T follicular helper cell (primary cell): ENCODE measurements around the gene TBC1D14.

ENCODE experiments used
- DNase-seq: peaks from one replicate; pipeline ENCODE4 v3.0.0-alpha.2; 2020; ENCODE audit warnings: low read depth
- total RNA-seq, 2 experiments: gene quantifications; one replicate each; lab custom pipeline; 2026; lab: John Stamatoyannopoulos, UW

TBC1D14 gene
- total RNA-seq = 135 to 233 reads per million in 2 experiments

DNA sequence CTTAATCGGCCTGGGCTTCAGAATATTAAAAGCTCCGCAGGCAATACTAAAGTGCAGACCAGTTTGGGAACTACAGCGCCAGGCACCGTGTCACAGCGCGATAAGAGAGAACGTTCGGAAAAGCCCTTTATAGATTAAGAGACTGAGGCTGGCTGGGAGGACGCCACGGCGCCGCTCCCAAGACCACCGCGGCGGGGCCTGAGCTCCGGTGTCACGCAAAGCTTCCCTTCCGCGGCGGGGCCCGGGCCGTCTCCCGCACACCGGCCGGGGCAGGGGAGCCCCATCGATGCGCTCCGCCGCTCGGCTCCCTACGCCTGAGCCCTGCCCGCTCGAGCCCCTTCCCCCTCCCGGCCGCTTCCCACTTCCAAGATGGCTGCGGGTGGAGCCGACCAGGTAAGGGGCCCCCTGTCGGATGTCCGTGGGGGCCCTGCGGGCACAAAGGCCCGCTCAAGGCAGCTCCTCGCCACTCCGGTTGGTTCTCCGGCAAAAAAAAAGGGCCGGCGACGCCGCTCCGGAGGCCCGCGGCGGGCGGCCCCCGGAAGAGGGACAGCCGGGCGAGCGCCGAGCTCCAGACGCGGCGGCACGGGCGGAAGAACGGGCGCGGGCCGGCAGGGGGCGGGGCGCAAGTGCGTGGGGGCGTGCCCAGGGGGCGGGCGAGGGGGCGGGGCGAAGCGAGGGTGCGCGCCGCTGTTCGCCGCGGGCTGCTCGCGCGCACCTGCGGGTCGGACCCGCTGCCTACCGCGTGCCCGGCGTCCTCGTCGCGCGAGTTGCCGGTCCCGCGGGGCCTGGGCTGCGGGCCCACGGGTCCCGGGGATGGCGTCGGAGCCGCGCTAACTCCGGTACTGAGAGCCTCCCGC lies at the start of gene TBC1D14:
Gene TBC1D14 (plus strand): TSS at position 714 of the 857 bp plus-strand sequence. CDS start 13,564 bp downstream, outside the sequence.
- peak; percentile 81 for DNase-seq

- DNase-seq = no peak
Measured at GRCh38 chr4:6868386-6868785, 41.2 kb upstream of the TBC1D14 start.

DNA sequence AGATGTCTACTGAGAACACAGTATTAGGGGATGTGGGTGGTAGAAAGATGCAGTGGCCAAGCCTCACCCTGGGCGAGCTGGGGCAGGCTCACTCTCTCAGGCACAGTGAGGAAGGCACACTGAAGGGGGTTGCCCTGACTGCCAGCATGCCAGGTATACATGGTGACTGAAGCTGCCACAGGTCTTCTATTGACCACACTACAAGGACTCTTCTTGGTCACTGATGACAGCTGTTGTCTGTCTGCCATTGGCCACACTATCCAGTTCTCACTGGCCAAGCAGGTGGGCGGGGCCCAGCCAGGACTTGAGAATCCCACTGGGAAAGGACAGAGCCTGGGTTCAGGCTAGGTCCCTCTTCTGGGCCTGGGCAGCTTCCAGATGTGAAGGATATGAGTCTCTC lies 39.7 kb upstream of the TBC1D14 start:
- no peak for DNase-seq

- DNase-seq = no peak
Measured at GRCh38 chr4:6873291-6873690, 36.3 kb upstream of the TBC1D14 start.

DNA sequence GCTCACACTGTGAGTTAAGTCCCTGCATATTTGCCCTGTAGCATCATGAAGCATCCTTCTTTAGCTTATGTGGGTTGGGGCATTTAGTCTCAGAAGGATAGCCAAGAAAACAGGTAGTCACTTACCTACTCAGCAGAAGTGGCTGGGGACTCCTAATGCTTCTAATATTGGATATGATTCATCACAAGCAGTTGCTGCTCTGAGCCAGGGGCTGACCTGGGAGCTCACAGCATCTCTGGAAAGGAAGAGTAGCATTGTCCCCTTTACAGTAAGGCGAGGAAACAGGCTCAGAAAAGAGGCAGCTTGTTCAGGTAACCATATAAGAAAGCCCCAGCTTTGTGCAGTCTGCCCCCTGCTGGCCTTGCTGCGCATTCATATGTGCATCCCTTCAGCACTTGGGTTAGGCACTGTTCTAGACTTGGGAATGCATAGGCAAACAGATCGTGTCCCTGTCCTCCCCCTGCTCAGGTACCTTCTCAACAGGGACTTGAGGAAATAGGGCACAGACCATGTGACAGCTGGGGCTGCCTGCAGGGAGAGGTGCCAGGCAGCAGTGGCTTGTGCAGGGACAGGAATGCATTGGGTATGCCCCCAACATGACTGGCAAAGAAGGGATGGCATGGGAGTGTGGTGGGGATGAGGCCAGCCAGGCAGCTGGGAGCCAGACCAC lies 35.7 kb upstream of the TBC1D14 start:
- DNase-seq = peak; percentile 69

DNA sequence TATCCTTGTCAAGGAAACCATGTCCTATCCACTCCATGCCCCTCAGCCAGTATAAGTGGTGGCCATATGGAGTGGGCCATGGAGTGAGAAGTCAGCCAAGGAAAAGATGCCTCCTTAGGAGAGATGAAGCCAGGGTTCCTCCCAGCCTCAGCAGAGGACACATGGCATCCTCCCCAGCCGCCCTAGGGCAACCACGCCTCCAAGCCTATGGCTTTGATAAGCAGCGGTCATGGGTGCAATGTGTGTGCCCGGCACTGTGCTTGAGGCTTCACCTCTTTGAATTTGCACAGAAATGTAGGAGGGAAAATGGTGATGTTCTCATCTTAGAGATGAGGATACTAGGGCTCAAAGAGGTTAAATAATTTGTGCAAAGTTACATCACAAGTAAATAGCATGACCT lies 34.6 kb upstream of the TBC1D14 start:
- no peak for DNase-seq

DNA sequence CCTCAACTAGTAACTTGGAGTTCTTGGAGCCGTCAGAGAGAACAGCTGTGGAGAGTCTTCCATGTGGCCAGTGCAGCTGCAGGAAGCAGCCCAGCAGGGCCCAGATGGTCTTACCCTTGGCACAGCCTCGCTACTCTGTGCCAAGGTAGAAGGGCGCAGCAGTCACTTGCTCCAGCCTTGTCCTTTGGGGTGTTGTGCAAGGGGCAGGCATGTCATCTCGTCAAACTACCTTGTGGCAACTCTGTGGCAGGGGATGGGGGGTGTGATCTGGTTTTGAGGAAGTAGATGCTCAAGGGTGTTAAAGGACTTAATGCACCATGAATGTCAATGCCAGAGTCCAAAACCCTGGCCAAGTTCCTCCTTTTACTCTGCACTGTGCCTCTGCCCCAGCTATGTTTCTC lies 34.2 kb upstream of the TBC1D14 start:
- DNase-seq = no peak

GRCh38 chr4:6876440-6876839 lies 33.2 kb upstream of the TBC1D14 start:
- DNase-seq = no peak

GRCh38 chr4:6877067-6877466 lies 32.6 kb upstream of the TBC1D14 start:
- no peak for DNase-seq

DNA sequence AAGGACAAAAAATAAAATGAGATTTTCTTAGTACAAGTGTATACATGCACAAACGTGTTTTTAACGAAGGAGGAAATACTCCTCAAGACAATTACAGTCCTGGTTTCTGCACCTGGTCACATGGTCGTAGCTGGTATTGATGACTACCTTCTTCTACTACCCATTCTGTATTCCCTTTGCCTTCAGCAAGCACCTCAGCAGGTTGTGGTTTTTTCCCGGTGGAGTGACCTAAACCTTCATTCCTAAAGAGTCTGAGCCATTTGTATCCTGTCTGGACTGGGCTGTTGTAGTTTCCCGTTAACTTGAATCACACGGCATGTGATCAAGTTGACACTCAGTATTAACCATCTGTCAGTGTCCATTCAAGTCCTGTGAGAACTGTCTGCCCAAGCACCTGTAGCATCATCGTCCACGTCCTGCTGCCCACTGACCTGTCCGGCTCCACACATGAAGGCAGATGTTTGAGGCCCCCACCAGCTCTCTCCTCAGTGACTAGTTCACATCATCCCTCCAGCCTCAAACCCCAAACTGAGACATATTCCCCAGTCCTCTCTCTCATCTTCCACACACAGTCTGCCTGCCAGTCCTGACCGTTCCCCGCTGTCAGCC lies 31.1 kb upstream of the TBC1D14 start:
- no peak for DNase-seq

DNA sequence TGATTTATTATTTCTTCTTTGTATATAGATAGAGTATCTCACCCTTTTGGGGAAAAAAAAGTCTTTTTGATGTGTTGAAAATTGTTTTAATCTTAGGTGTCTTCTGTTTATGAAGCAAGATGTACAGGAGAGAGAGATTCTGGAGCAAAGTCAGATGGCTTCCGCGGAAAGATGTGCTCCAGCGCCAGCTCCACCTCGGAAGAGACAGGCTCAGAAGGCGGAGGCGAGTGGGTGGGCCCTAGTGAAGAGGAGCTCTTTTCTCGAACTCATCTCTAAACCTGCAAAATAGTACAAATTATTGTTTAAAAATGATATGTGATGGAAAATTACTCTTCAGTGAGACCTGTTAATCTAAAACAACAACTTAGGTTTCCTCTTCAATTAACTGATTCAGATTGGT lies 28.9 kb upstream of the TBC1D14 start:
- no peak for DNase-seq

GRCh38 chr4:6881908-6882307 lies 27.7 kb upstream of the TBC1D14 start:
- no peak for DNase-seq

GRCh38 chr4:6884341-6884870 lies 25.2 kb upstream of the TBC1D14 start:
- DNase-seq = no peak

DNA sequence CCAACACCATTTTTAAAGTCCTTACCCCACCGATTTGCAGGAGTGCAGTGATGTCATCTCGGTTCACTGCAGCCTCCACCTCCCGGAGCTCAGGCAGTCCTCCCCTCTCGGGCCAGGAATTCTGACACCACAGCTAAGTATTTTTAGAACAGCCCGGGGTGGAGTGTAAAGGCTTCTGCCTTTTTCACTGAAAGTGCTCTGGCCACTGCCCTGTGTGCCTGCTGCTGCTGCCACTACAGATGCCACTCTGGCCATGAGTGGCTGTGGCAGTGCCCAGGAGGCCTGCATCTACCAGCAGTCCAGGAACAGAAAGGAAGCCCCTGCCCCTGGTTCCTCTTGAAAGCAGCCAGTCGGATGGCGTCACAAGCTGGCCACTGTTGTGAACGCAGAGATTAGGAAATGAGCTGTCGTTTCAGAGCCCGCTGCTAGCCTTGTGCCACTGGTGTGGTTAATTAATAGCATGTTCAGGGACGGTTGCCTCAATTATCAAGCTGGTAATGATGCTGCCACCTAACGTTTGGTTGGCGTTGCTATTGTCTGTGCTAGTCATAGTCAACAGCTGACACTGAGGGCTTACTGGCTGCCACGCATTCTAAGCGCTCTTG lies 23.6 kb upstream of the TBC1D14 start:
- no peak for DNase-seq

DNA sequence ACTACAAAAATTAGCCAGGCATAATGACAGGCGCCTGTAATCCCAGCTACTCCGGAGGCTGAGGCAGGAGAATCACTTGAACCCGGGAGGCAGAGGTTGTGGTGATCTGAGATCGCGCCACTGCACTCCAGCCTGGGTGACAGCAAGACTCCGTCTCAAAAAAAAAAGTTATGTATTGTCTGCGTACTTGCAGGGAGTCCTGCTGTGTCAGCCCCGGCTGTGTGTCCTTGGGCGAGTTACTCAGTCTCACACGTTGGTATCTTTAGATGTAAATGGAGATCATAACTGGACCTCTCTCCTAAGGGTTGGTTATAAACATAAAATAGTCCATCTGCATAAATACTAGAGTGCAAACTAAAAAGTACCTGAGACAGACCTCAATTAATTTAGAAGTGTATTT lies 22.7 kb upstream of the TBC1D14 start:
- no peak for DNase-seq

GRCh38 chr4:6887591-6888371 lies 21.8 kb upstream of the TBC1D14 start:
- DNase-seq = no peak

- no peak for DNase-seq
Measured at GRCh38 chr4:6888506-6889071, 21.0 kb upstream of the TBC1D14 start.

DNA sequence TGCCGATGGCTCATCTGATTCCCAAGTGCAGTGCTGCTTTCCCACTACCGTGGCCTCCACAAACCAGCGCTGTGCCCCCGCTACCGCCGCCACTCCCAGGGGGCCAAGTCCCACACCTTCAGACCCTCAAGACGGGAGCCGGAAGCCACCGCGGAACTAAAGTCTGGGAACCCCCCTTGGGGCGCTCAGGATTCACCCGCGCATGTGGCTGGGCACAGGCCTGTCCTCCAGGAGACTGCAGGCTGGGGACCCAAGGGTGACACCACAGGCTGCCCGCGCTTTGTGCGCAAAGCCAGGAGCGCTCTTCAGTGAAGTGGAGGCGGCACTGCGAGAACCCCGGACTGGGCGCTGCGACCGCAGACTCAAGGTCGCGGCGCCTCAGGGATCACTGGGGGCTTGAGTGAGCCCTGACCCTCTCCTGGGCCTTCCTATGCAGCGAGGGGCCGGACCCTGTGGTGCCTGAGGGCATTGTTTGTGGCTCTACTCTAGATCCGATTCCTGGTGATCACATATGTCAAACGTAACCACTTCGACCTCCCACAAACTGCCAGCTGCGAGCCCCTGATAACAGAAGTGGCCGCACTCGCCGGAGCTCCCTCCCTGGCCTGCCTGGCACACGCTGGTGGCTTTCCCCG lies 20.4 kb upstream of the TBC1D14 start:
- no peak for DNase-seq

GRCh38 chr4:6889736-6890324 lies 19.8 kb upstream of the TBC1D14 start:
- no peak for DNase-seq

DNA sequence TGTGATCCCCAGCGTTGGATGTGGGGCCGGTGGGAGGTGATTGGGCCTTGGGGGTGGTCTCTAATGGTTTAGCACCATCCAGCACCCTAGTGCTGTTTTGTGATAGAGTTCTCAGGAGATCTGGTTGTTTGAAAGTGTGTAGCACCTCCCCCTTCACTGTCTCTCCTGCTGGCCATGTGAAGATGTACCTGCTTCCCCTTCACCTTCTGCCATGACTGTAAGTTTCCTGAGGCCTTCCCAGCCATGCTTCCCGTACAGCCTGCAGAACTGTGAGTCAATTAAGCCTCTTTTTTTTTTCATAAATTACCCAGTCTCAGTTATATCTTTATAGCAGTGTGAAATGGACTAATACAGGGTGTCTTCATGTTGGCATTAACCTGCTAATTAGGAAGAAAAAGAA lies 19.3 kb upstream of the TBC1D14 start:
- DNase-seq = no peak
